Neural cell (in vitro differentiated cells): ENCODE measurements around the gene KIF16B. TPM values are rescaled to one million over a fixed set of nuclear protein-coding genes. Genes with fewer than 3 reads are reported as not detected.

ENCODE experiments used
- H2AFZ ChIP-seq: fragments of 200-600, 300-800 bp; sonication (generic), shearing (Covaris generic); 2 replicates; pipeline ENCODE4 v1.6.0; 2014; ENCODE audit warnings: low read depth, mild to moderate bottlenecking, antibody characterized with exemption, low read length, moderate library complexity
- H3F3A ChIP-seq: fragments of 200-600 bp; shearing (Covaris generic); 2 replicates; pipeline ENCODE4 v1.6.1; 2016; ENCODE audit warnings: mild to moderate bottlenecking, moderate library complexity, mixed read lengths, antibody characterized with exemption, low read length; ENCODE audit not compliant: insufficient read depth, poor library complexity, severe bottlenecking
- H3K27ac ChIP-seq: fragments of 200-600, 300-800 bp; sonication (generic), shearing (Covaris generic); 2 replicates; pipeline ENCODE4 v1.5.1; 2014; ENCODE audit warnings: mild to moderate bottlenecking, low read length, moderate library complexity
- H3K27me3 ChIP-seq: fragments of 300-800, 200-600 bp; sonication (generic), shearing (Covaris generic); 2 replicates; pipeline ENCODE4 v1.6.0; 2014; ENCODE audit warnings: mild to moderate bottlenecking, low read depth, low read length, moderate library complexity; ENCODE audit not compliant: insufficient read depth
- H3K36me3 ChIP-seq: fragments of 300-800, 200-600 bp; sonication (generic), shearing (Covaris generic); 2 replicates; pipeline ENCODE4 v1.5.1; 2014; ENCODE audit warnings: mild to moderate bottlenecking, antibody characterized with exemption, low read length, moderate library complexity; ENCODE audit not compliant: insufficient read depth
- H3K4me2 ChIP-seq: fragments of 300-800, 200-600 bp; sonication (generic), shearing (Covaris generic); 2 replicates; pipeline ENCODE4 v1.6.0; 2014; ENCODE audit warnings: mild to moderate bottlenecking, low read length
- H3K4me3 ChIP-seq: fragments of 300-800, 200-600 bp; sonication (generic), shearing (Covaris generic); 2 replicates; pipeline ENCODE4 v1.5.1; 2014; ENCODE audit warnings: mild to moderate bottlenecking, low read length, moderate library complexity
- H3K79me2 ChIP-seq: fragments of 200-600 bp; shearing (Covaris generic); replicated peaks from 2 replicates; pipeline ENCODE4 v1.6.0; 2014; ENCODE audit warnings: mild to moderate bottlenecking, low read length, moderate library complexity; ENCODE audit not compliant: insufficient read depth
- H3K9ac ChIP-seq: fragments of 300-800, 200-600 bp; sonication (generic), shearing (Covaris generic); 2 replicates; pipeline ENCODE4 v1.6.1; 2016; ENCODE audit warnings: mild to moderate bottlenecking, low read length, mixed read lengths
- H3K9me2 ChIP-seq: fragments of 200-600 bp; shearing (Covaris generic); 2 replicates; pipeline ENCODE4 v1.6.1; 2016; ENCODE audit warnings: mild to moderate bottlenecking, low read length, mixed read lengths; ENCODE audit not compliant: insufficient read depth
- H3K9me3 ChIP-seq: fragments of 200-600, 300-800 bp; sonication (generic), shearing (Covaris generic); 2 replicates; pipeline ENCODE4 v1.6.1; 2016; ENCODE audit warnings: mild to moderate bottlenecking, mixed run types, low read length, moderate library complexity, mixed read lengths
- H4K20me1 ChIP-seq: fragments of 200-600 bp; shearing (Covaris generic); 2 replicates; pipeline ENCODE4 v1.6.1; 2016; ENCODE audit warnings: mild to moderate bottlenecking, mixed run types; ENCODE audit not compliant: insufficient read depth
- CTCF ChIP-seq: fragments of 450-650 bp; IDR thresholded peaks from 2 replicates; pipeline ENCODE4 v1.5.1; 2014; ENCODE audit warnings: antibody characterized with exemption, mild to moderate bottlenecking, moderate library complexity; ENCODE audit not compliant: poor library complexity, severe bottlenecking
- EP300 ChIP-seq: fragments of 450-650 bp; conservative IDR thresholded peaks from 2 replicates; pipeline ENCODE4 v1.6.1; 2014; ENCODE audit warnings: antibody characterized with exemption, mild to moderate bottlenecking, moderate library complexity; ENCODE audit not compliant: poor library complexity, severe bottlenecking
- EZH2 ChIP-seq: fragments of 200-600, 300-800 bp; shearing (Covaris generic), sonication (generic); IDR thresholded peaks from 2 replicates; pipeline ENCODE4 v1.6.1; 2014; ENCODE audit warnings: antibody characterized with exemption, low read length, borderline replicate concordance, mild to moderate bottlenecking; ENCODE audit not compliant: insufficient read depth, poor library complexity, severe bottlenecking
- MXI1 ChIP-seq: fragments of 450-650 bp; conservative IDR thresholded peaks from 2 replicates; pipeline ENCODE4 v1.6.1; 2014; ENCODE audit warnings: antibody characterized with exemption, mild to moderate bottlenecking; ENCODE audit not compliant: poor library complexity, severe bottlenecking
- RAD21 ChIP-seq: fragments of 450-650 bp; conservative IDR thresholded peaks from 2 replicates; pipeline ENCODE4 v1.6.1; 2014; ENCODE audit warnings: antibody characterized with exemption, mild to moderate bottlenecking, moderate library complexity
- REST ChIP-seq: IDR thresholded peaks from 2 replicates; pipeline ENCODE4 v1.6.1; 2012; ENCODE audit warnings: borderline replicate concordance
- SMC3 ChIP-seq: fragments of 450-650 bp; conservative IDR thresholded peaks from 2 replicates; pipeline ENCODE4 v1.6.1; 2014; ENCODE audit warnings: antibody characterized with exemption, mild to moderate bottlenecking, moderate library complexity; ENCODE audit not compliant: poor library complexity
- TAF1 ChIP-seq: IDR thresholded peaks from 2 replicates; pipeline ENCODE4 v1.6.1; 2012; ENCODE audit warnings: low read depth
- polyA plus RNA-seq: library from polyadenylated mRNA; depleted of rRNA; stranded (reverse); fragments of >200 nt; gene quantifications from 2 replicates; pipeline ENCODE4 v1.2.3, GENCODE V29; 2014

Gene KIF16B
- polyA plus RNA-seq, 1 donor from 2014 or later, result 3.8 TPM

GRCh38 chr20:16286601-16287000, 286.6 kb downstream of the KIF16B start:
- Histone ChIP-seq H3K4me3 (no peak overlapping the region), H3K27me3 (no peaks in the 10 kb centered on the region), H3K9ac (no peak overlapping the region), H3K9me3 (no peaks in the 10 kb centered on the region), H3K9me2 (no peaks in the 10 kb centered on the region), H3K36me3 (no peaks in the 10 kb centered on the region), H4K20me1 (no peaks in the 10 kb centered on the region), H3K4me2 (no peak overlapping the region), H3K27ac (no peak overlapping the region), H2AFZ (no peak overlapping the region), H3K79me2 (no peaks in the 10 kb centered on the region), H3F3A (no peaks in the 10 kb centered on the region)
- no peak for TF ChIP-seq SMC3
- TF ChIP-seq MXI1, result no peak
- no peak for TF ChIP-seq EP300
- TF ChIP-seq RAD21, result no peak
- no peak for TF ChIP-seq CTCF

GRCh38 chr20:16284385-16285100, 288.7 kb downstream of the KIF16B start:
- Histone ChIP-seq H2AFZ (no peak overlapping the region), H3F3A (no peaks in the 10 kb centered on the region), H3K4me2 (no peak overlapping the region), H4K20me1 (no peaks in the 10 kb centered on the region), H3K9ac (no peak overlapping the region), H3K4me3 (no peak overlapping the region), H3K27me3 (no peaks in the 10 kb centered on the region), H3K27ac (no peak overlapping the region), H3K36me3 (no peaks in the 10 kb centered on the region), H3K9me2 (no peaks in the 10 kb centered on the region), H3K79me2 (no peaks in the 10 kb centered on the region), H3K9me3 (no peaks in the 10 kb centered on the region)
- TF ChIP-seq EP300 (no peak), EZH2 (no peak), RAD21 (no peak), MXI1 (no peak), CTCF (no peak)

- H2AFZ ChIP-seq, result no peak overlapping the region
These were observed 289.3 kb downstream of the KIF16B start for GRCh38 chr20:16283978-16284377.

More at GRCh38 chr20:16283978-16284377, 289.3 kb downstream of the KIF16B start:
- Histone ChIP-seq H3K9ac (no peak overlapping the region), H3K9me2 (no peaks in the 10 kb centered on the region), H3K4me2 (no peak overlapping the region), H3F3A (no peaks in the 10 kb centered on the region), H3K9me3 (no peaks in the 10 kb centered on the region), H3K27me3 (no peaks in the 10 kb centered on the region), H3K4me3 (no peak overlapping the region), H4K20me1 (no peaks in the 10 kb centered on the region), H3K27ac (no peak overlapping the region), H3K36me3 (no peaks in the 10 kb centered on the region), H3K79me2 (no peaks in the 10 kb centered on the region)
- TF ChIP-seq EZH2 (no peak), CTCF (no peak), TAF1 (no peak), REST (no peak), MXI1 (no peak), RAD21 (no peak)
